Measurements from ENCODE around the gene FBXW7. TPM values are rescaled to one million over a fixed set of nuclear protein-coding genes. Genes with fewer than 3 reads are reported as not detected.

Gene FBXW7
- total RNA-seq, 1 experiment from 2014 or later, result 23.0 TPM

- TF ChIP-seq ZNF281 (CRISPR knock-in tag; IDR thresholded peaks at IDR 0.05), result no peak
- no peak for TF ChIP-seq ATF1 (CRISPR knock-in tag; IDR thresholded peaks at IDR 0.05)
- TF ChIP-seq ELF4 (CRISPR knock-in tag; IDR thresholded peaks at IDR 0.05; ENCODE audit: low read depth), result no peak
- TF ChIP-seq GRHL2 (CRISPR knock-in tag; IDR thresholded peaks at IDR 0.05; ENCODE audit: insufficient replicate concordance, severe bottlenecking), result no peak
- no peak for TF ChIP-seq NFYB (CRISPR knock-in tag; conservative IDR thresholded peaks at IDR 0.05; ENCODE audit: low read depth)
- TF ChIP-seq USF1 (CRISPR knock-in tag; IDR thresholded peaks at IDR 0.05), result no peak
- no peak for TF ChIP-seq ZNF423 (CRISPR knock-in tag; IDR thresholded peaks at IDR 0.05)
Measured at GRCh38 chr4:152339576-152339975, 196.3 kb downstream of the FBXW7 start (continued).

GRCh38 chr4:152334931-152335330 lies 201.0 kb downstream of the FBXW7 start:
- ChIA-PET CTCF (no interaction called here), POLR2A (no interaction called here)
- no peaks in the 10 kb centered on the region for H3K9me3 Mint-ChIP-seq
- ATAC-seq (no peak), DNase-seq (ENCODE audit: low spot score) (no peak)
- H3K4me1 Mint-ChIP-seq, result no peaks in the 10 kb centered on the region
- H3K36me3 Mint-ChIP-seq, result no peaks in the 10 kb centered on the region; the same call in none of the 2 replicates
- no peak overlapping the region for H3K27ac Mint-ChIP-seq
- H3K4me3 Mint-ChIP-seq, result no peak overlapping the region
- H3K27me3 Mint-ChIP-seq (ENCODE audit: low read depth), result no peaks in the 10 kb centered on the region
- TF ChIP-seq ZNF671 (CRISPR knock-in tag; IDR thresholded peaks at IDR 0.05) (no peak), FOXK1 (CRISPR knock-in tag; IDR thresholded peaks at IDR 0.05) (no peak), NFE2L1 (CRISPR knock-in tag; IDR thresholded peaks at IDR 0.05) (no peak), USF2 (CRISPR knock-in tag; IDR thresholded peaks at IDR 0.05) (no peak), JAZF1 (CRISPR knock-in tag; IDR thresholded peaks at IDR 0.05) (no peak), FOXP1 (CRISPR knock-in tag; IDR thresholded peaks at IDR 0.05; ENCODE audit: borderline replicate concordance) (no peak), ETV6 (CRISPR knock-in tag; IDR thresholded peaks at IDR 0.05) (no peak), ZNF416 (CRISPR knock-in tag; IDR thresholded peaks at IDR 0.05) (no peak), USF1 (CRISPR knock-in tag; IDR thresholded peaks at IDR 0.05) (no peak), ESRRA (CRISPR knock-in tag; IDR thresholded peaks at IDR 0.05; ENCODE audit: borderline replicate concordance) (no peak), ZNF317 (CRISPR knock-in tag; IDR thresholded peaks at IDR 0.05; ENCODE audit: borderline replicate concordance, low read depth) (no peak), ARID4B (CRISPR knock-in tag; IDR thresholded peaks at IDR 0.05; ENCODE audit: borderline replicate concordance) (no peak), CDX4 (CRISPR knock-in tag; IDR thresholded peaks at IDR 0.05; ENCODE audit: borderline replicate concordance) (no peak)
- TF ChIP-seq, protein P1, sequence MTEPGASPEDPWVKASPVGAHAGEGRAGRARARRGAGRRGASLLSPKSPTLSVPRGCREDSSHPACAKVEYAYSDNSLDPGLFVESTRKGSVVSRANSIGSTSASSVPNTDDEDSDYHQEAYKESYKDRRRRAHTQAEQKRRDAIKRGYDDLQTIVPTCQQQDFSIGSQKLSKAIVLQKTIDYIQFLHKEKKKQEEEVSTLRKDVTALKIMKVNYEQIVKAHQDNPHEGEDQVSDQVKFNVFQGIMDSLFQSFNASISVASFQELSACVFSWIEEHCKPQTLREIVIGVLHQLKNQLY (CRISPR knock-in tag; IDR thresholded peaks at IDR 0.05), result no peak
- TF ChIP-seq, protein P2, sequence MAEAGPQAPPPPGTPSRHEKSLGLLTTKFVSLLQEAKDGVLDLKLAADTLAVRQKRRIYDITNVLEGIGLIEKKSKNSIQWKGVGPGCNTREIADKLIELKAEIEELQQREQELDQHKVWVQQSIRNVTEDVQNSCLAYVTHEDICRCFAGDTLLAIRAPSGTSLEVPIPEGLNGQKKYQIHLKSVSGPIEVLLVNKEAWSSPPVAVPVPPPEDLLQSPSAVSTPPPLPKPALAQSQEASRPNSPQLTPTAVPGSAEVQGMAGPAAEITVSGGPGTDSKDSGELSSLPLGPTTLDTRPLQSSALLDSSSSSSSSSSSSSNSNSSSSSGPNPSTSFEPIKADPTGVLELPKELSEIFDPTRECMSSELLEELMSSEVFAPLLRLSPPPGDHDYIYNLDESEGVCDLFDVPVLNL (CRISPR knock-in tag; IDR thresholded peaks at IDR 0.05; ENCODE audit: borderline replicate concordance, low read depth), result no peak
- TF ChIP-seq, protein P3, sequence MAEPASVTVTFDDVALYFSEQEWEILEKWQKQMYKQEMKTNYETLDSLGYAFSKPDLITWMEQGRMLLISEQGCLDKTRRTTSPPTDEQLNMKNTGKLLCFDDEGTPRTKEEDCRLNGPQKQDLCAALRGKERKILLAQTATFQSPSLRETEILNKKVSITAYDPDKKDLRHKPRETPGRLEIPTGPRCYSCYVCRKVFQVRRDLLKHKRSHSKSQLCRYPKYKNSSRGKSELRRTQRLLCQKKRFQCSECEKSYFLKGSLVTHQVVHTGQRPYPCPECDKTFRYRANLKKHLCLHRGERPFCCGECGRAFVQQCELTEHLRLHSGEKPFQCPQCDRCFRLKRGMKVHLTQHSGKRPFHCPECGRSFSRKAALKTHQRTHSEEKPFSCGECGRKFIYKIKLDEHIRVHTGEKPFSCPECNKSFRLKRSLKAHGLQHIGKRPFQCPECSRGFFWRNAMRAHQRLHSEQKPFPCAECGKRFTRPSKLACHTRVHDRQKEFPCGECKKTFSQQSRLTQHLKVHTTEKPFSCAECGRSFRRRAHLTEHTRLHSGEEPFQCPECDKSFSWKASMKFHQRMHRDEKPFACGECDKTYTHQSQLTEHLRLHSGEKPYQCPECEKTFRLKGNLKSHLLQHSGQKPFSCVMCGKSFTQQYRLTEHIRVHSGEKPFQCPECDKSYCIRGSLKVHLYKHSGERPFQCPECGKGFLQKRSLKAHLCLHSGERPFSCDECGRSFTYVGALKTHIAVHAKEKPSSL (CRISPR knock-in tag; conservative IDR thresholded peaks at IDR 0.05), result no peak

Data from WTC11 (cell line).